Right lobe of liver (tissue), 6 donors: ENCODE data around the gene TADA2B. TPM values are rescaled to one million over a fixed set of nuclear protein-coding genes. Genes with fewer than 3 reads are reported as not detected.
A peak's percentile ranks its signal among the peaks of the same experiment; 100 is the strongest.

Experiments
- ATAC-seq, 4 donors: fragments of 200-7000 bp; cut with Tn5 transposase; one replicate each; pipeline ENCODE4 v1.9.1; 2020; ENCODE audit warnings: mild to moderate bottlenecking in 4 of 4, moderate library complexity in 4 of 4
- DNase-seq, 3 donors: peaks; one replicate each; pipeline ENCODE4 v3.0.0-alpha.2; 2020
- H3K27ac ChIP-seq, 3 donors: fragments of 200-600 bp; one replicate each; pipeline ENCODE4 v1.8.0; 2022
- H3K27me3 ChIP-seq, 2 donors: fragments of 200-600 bp; one replicate each; pipeline ENCODE4 v1.8.0; 2022
- H3K36me3 ChIP-seq, 4 donors: fragments of 200-600 bp; sonication (generic) in 1 of 4; one replicate each; pipeline versions ENCODE4 v1.5.1 to v1.8.0; 2017 to 2022; ENCODE audit warnings: control low read depth in 1 of 4
- H3K4me1 ChIP-seq, 4 donors: fragments of 200-600 bp; sonication (generic) in 1 of 4; one replicate each; pipeline versions ENCODE4 v1.5.1 to v1.8.0; 2017 to 2022; ENCODE audit warnings: control low read depth in 1 of 4
- H3K4me3 ChIP-seq, 3 donors: fragments of 200-600 bp; one replicate each; pipeline ENCODE4 v1.8.0; 2022
- H3K9me3 ChIP-seq, 4 donors: fragments of 200-600 bp; sonication (generic) in 1 of 4; one replicate each; pipeline versions ENCODE4 v1.5.1 to v1.8.0; 2017 to 2022; ENCODE audit warnings: control low read depth in 1 of 4
- POLR2A ChIP-seq: fragments of 450-650 bp; IDR thresholded peaks from one replicate; pipeline ENCODE4 v1.6.1; 2017; ENCODE audit warnings: antibody characterized with exemption, mild to moderate bottlenecking
- WGBS: methylation state at CpG from one replicate; pipeline ENCODE4 v1.1.6; 2018; ENCODE audit warnings: low coverage, low lambda C conversion rate; ENCODE audit not compliant: insufficient coverage; ENCODE audit errors: missing lambda C conversion rate; 5-methylcytosine and 5-hydroxymethylcytosine counted together
- intact Hi-C, 2 donors: fragments of 100-400 bp; cut with DNase I; formaldehyde crosslinking; loops; one replicate each; pipeline versions ENCODE4 v1.11.2 to v1.14.1; 2022
- total RNA-seq, 6 experiments: library from RNA; depleted of rRNA in 2 of 6; stranded (reverse); fragments of >200 nt in 2 of 6; fragmentation: NEBNext Ultra II Directional in 3 of 6; extraction: Animal tissue kit (Norgen Biotek cat#: 25700) in 3 of 6; gene quantifications; one replicate each; pipeline versions ENCODE4 v1.1.0 to v1.2.4, GENCODE V29; 2016 to 2023
- TF ChIP-seq, protein P1 (sequence below), 4 donors: fragments of 200-600 bp in 3 of 4; fragments of 450-650 bp in 1 of 4; IDR thresholded peaks; one replicate each; pipeline versions ENCODE4 v1.5.1 to v1.8.0; 2016 to 2022; ENCODE audit warnings: antibody characterized with exemption in 4 of 4, mild to moderate bottlenecking in 2 of 4
- donor health status: DM: no; HTN: yes; CAD: no.
- donor health status: DM: no; HTN: no; CAD: no.
- donor health status: DM: no; HTN: no; CAD: no.
- donor health status: DM: no; HTN: yes; CAD: no.
- donor health status: DM: no; HTN: yes; CAD: no.

The TADA2B gene
- total RNA-seq, 6 experiments from 2014 or later: 12.1 to 16.3 (median 14.0) TPM

DNA sequence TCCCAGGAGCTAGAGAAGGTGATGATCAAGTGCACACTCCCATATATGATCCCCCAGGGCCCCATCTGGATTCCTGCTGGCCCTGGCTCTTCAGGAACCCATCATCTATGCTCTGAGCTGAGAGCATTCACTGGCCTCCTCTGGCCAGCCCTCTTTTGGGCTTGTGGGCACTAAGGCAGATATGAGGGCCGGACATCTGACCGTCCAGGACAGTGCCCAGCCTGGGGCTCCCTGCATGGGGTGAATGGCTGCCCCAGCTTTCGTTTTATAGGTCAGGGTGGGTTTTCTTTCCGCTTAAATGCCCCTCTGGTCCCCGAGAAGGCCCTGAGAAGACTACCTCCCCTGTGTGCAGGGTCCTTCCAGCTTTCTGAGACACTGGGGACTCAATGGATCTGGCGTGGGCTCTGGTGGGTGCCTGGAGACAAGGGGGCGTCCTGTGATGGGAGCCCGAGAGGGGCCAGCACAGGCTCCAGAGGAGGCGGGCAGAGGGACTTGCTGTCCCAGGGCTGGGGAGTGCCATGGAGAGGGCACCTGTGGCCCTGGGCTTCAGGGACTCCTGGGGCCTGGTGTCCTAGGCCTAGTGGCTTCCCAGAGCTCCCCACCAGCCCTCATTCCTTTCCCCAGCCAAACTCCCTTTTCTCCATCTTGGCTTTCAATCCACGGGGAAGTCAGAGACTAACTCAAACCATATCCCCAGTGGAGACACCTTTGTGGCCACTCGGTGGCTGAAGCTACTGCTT lies 64.2 kb downstream of the TADA2B start:
- no peaks in the 10 kb centered on the region for H3K36me3 ChIP-seq
- no peaks in the 10 kb centered on the region for H3K9me3 ChIP-seq
- H3K27ac ChIP-seq: no peak overlapping the region
- DNase-seq (peak in 1 of 3 donors; percentile 31), ATAC-seq (no peak)
- no peak overlapping the region for H3K4me3 ChIP-seq
- TF ChIP-seq, protein P1, sequence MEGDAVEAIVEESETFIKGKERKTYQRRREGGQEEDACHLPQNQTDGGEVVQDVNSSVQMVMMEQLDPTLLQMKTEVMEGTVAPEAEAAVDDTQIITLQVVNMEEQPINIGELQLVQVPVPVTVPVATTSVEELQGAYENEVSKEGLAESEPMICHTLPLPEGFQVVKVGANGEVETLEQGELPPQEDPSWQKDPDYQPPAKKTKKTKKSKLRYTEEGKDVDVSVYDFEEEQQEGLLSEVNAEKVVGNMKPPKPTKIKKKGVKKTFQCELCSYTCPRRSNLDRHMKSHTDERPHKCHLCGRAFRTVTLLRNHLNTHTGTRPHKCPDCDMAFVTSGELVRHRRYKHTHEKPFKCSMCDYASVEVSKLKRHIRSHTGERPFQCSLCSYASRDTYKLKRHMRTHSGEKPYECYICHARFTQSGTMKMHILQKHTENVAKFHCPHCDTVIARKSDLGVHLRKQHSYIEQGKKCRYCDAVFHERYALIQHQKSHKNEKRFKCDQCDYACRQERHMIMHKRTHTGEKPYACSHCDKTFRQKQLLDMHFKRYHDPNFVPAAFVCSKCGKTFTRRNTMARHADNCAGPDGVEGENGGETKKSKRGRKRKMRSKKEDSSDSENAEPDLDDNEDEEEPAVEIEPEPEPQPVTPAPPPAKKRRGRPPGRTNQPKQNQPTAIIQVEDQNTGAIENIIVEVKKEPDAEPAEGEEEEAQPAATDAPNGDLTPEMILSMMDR (IDR thresholded peaks at IDR 0.05): no peak
- no peak for TF ChIP-seq POLR2A
- 92% methylated on average over 5 of the region's 11 CpGs for WGBS
- H3K4me1 ChIP-seq: peaks cover 0 to 15% (median under 1%) of the 10 kb centered on the region in 4 donors
- intact Hi-C loops: no loop called here
- H3K27me3 ChIP-seq: no peaks in the 10 kb centered on the region

Other genes starting within 250 kb of the TADA2B start
- gene TBC1D14, start 133.5 kb upstream of the TADA2B start, total RNA-seq: 10 to 100 TPM; 14.1 to 34.8 (median 30.6) TPM
- gene GRPEL1, start 24.7 kb downstream of the TADA2B start, total RNA-seq: 10 to 100 TPM; 30.0 to 49.2 (median 45.3) TPM
- 1 to 10 TPM in 5 of 6 experiments, under 1 TPM in 1; 0.18 to 6.2 (median 3.1) TPM for gene SORCS2, start 149.2 kb downstream of the TADA2B start, total RNA-seq